ENCODE results near the gene CDRT4.

Gene CDRT4

GRCh38 chr17:15392326-15392741, 75.1 kb downstream of the CDRT4 start:
- no peak for TF ChIP-seq CTCF (IDR thresholded peaks at IDR 0.05; ENCODE audit: control insufficient read depth, extremely low read depth, insufficient read depth)
- H3K4me3 ChIP-seq (ENCODE audit: low read depth, low read length) = no peak overlapping the region
- no peak for DNase-seq (ENCODE audit: low read depth)

- H3K4me3 ChIP-seq (ENCODE audit: low read depth, low read length) = no peak overlapping the region
- no peak for TF ChIP-seq CTCF (IDR thresholded peaks at IDR 0.05; ENCODE audit: control insufficient read depth, extremely low read depth, insufficient read depth)
- DNase-seq (ENCODE audit: low read depth) = no peak
These were observed 78.9 kb downstream of the CDRT4 start for GRCh38 chr17:15388356-15389041.

GRCh38 chr17:15386083-15386482, 81.3 kb downstream of the CDRT4 start:
- no peak overlapping the region for H3K4me3 ChIP-seq (ENCODE audit: low read depth, low read length)
- DNase-seq (ENCODE audit: low read depth) = no peak
- no peak for TF ChIP-seq CTCF (IDR thresholded peaks at IDR 0.05; ENCODE audit: control insufficient read depth, extremely low read depth, insufficient read depth)
